Keratinocyte (primary cell): ENCODE results near the gene WDSUB1. TPM values are rescaled to one million over a fixed set of nuclear protein-coding genes. Genes with fewer than 3 reads are reported as not detected.

Experiments used
- DNase-seq: peaks from one replicate; pipeline ENCODE4 v3.0.0-alpha.2; 2011; ENCODE audit warnings: low read depth, missing footprints, low spot score
- FAIRE-seq: peaks from 2 replicates; lab custom pipeline; 2011; peaks lifted over from hg19 to GRCh38; lab: Jason Lieb, UNC
- H2AFZ ChIP-seq: 2 replicates; pipeline ENCODE4 v1.6.0; 2012; ENCODE audit warnings: low read length, control low read depth, inconsistent platforms; ENCODE audit not compliant: control insufficient read depth
- H3K27ac ChIP-seq: 2 replicates; pipeline ENCODE4 v1.5.1; 2011; ENCODE audit warnings: low read length; ENCODE audit not compliant: control insufficient read depth, insufficient read depth
- H3K27me3 ChIP-seq: 3 replicates; pipeline ENCODE4 v1.6.0; 2011; ENCODE audit warnings: low read length; ENCODE audit not compliant: control insufficient read depth, insufficient read depth; ENCODE audit errors: extremely low read depth
- H3K36me3 ChIP-seq, 2 experiments: 2 replicates in 1 of 2; 3 replicates in 1 of 2; pipeline ENCODE4 v1.5.1; 2011; ENCODE audit warnings: low read length in 2 of 2, mild to moderate bottlenecking in 1 of 2; ENCODE audit not compliant: control insufficient read depth in 2 of 2, insufficient read depth in 2 of 2; ENCODE audit errors: extremely low read depth in 1 of 2
- H3K4me1 ChIP-seq: 3 replicates; pipeline ENCODE4 v1.5.1; 2011; ENCODE audit warnings: low read length; ENCODE audit not compliant: control insufficient read depth, insufficient read depth; ENCODE audit errors: extremely low read depth
- H3K4me2 ChIP-seq: 3 replicates; pipeline ENCODE4 v1.6.0; 2011; ENCODE audit warnings: low read depth, low read length; ENCODE audit not compliant: control insufficient read depth, insufficient read depth; ENCODE audit errors: extremely low read depth
- H3K4me3 ChIP-seq, 3 experiments: fragments of 200-600 bp in 1 of 3; sonication (generic) in 1 of 3; 2 replicates in 2 of 3; 3 replicates in 1 of 3; pipeline ENCODE4 v1.5.1; 2011 to 2016; ENCODE audit warnings: low read length in 3 of 3, mild to moderate bottlenecking in 3 of 3, control low read depth in 2 of 3, inconsistent platforms in 1 of 3, low read depth in 1 of 3, mixed read lengths in 1 of 3, mixed run types in 1 of 3, moderate library complexity in 1 of 3; ENCODE audit not compliant: control insufficient read depth in 2 of 3, insufficient read depth in 2 of 3; ENCODE audit errors: extremely low read depth in 1 of 3
- H3K79me2 ChIP-seq: 2 replicates; pipeline ENCODE4 v1.6.0; 2012; ENCODE audit warnings: low read length; ENCODE audit not compliant: control insufficient read depth, insufficient read depth
- H3K9ac ChIP-seq: 3 replicates; pipeline ENCODE4 v1.6.0; 2011; ENCODE audit warnings: low read length; ENCODE audit not compliant: control insufficient read depth, insufficient read depth; ENCODE audit errors: extremely low read depth
- H3K9me1 ChIP-seq: 3 replicates; pipeline ENCODE4 v1.6.0; 2011; ENCODE audit warnings: low read length; ENCODE audit not compliant: control insufficient read depth, insufficient read depth; ENCODE audit errors: extremely low read depth
- H3K9me3 ChIP-seq: 2 replicates; pipeline ENCODE4 v1.5.1; 2012; ENCODE audit warnings: low read depth, low read length; ENCODE audit not compliant: control insufficient read depth
- H4K20me1 ChIP-seq: 3 replicates; pipeline ENCODE4 v1.6.0; 2011; ENCODE audit warnings: low read length; ENCODE audit not compliant: control insufficient read depth, insufficient read depth; ENCODE audit errors: extremely low read depth
- EZH2 ChIP-seq: IDR thresholded peaks from one replicate; pipeline ENCODE4 v1.6.1; 2012; ENCODE audit warnings: inconsistent platforms, mild to moderate bottlenecking, low read length, moderate library complexity
- dilution Hi-C: fragments of 300-500 bp; cut with MboI; formaldehyde crosslinking; loops from one replicate; pipeline ENCODE4 v1.7.0; 2020; ENCODE audit warnings: low sequenced_read_pairs; ENCODE audit not compliant: extremely low pct_ligation_motif_present
- polyA plus RNA-seq, 5 experiments: library from polyadenylated mRNA; depleted of rRNA in 3 of 5; stranded (reverse) in 3 of 5; stranded (forward) in 1 of 5; unstranded in 1 of 5; fragments of >200 nt; gene quantifications; 1 replicate in 1 of 5; 2 replicates in 3 of 5; 3 replicates in 1 of 5; pipeline versions ENCODE4 v1.2.1 to v1.2.3, GENCODE V29; 2011 to 2012; ENCODE audit warnings: missing spikeins in 2 of 5, low read depth in 1 of 5, low replicate concordance in 1 of 5
- TF ChIP-seq, protein P1 (sequence below), 3 experiments: IDR thresholded peaks in 1 of 3; conservative IDR thresholded peaks in 1 of 3; optimal IDR thresholded peaks in 1 of 3; 2 replicates in 2 of 3; 3 replicates in 1 of 3; pipeline versions ENCODE3 to v1.5.1; 2011; ENCODE audit warnings: low read length in 3 of 3, mild to moderate bottlenecking in 3 of 3, moderate library complexity in 2 of 3, control low read depth in 1 of 3, inconsistent platforms in 1 of 3; ENCODE audit not compliant: insufficient read depth in 2 of 3; ENCODE audit errors: extremely low read depth in 1 of 3

Gene WDSUB1
- polyA plus RNA-seq, 1 donor (not counting 4 experiments of a cell fraction or from before 2014, with no cell fraction given) = 4.0 TPM

DNA sequence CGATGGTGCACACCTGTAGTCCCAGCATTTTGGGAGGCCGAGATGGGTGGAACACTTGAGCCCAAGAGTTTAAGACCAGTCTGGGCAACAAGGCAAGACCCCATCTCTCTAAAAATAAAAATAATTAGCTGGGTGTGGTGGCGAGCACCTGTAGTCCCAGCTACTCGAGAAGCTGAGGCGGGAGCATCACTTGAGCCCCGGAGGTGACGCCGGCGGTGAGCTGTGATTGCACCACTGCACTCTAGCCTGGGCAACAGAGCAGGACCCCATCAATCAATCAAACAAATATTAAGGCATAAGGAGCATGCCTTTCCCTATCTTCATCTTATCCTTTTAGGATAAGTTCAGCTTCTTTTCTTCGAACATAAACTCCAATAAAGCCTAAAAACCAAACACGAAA, 1.1 kb downstream of the WDSUB1 start:
- dilution Hi-C loops = no loop called here
- H3K9ac ChIP-seq = peak overlapping the region; percentile 88
- DNase-seq = no peak

DNA sequence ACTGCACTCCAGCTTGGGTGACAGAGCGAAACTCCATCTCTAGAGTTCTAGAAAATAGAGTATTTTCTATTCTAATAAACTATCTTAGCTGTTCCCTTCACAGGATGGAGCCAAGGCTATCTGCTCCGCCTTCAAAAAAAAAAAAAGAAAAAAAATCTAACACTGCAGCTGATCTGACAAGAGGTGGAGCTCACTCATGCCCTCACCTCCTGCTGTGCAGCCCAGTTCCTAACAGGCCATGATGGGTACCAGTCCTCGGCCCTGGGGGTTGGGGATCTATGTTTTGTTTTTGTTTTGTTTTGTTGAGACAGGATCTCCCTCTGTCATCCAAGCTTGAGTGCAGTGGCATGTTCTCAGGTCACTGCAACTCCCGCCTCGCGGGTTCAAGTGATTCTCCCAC, 3.0 kb downstream of the WDSUB1 start:
- Histone ChIP-seq H3K79me2 (no peaks in the 10 kb centered on the region), H4K20me1 (no peaks in the 10 kb centered on the region), H3K36me3 (peaks cover 0 to 2% of the 10 kb centered on the region in 2 experiments), H2AFZ (no peak overlapping the region), H3K9me3 (no peaks in the 10 kb centered on the region), H3K9me1 (no peaks in the 10 kb centered on the region), H3K4me2 (no peak overlapping the region), H3K9ac (no peak overlapping the region), H3K4me3 (no peak overlapping the region), H3K4me1 (peaks cover 9% of the 10 kb centered on the region), H3K27me3 (no peaks in the 10 kb centered on the region), H3K27ac (no peak overlapping the region)
- FAIRE-seq (no peak), DNase-seq (no peak)
- no peak for TF ChIP-seq EZH2
- TF ChIP-seq, protein P1, sequence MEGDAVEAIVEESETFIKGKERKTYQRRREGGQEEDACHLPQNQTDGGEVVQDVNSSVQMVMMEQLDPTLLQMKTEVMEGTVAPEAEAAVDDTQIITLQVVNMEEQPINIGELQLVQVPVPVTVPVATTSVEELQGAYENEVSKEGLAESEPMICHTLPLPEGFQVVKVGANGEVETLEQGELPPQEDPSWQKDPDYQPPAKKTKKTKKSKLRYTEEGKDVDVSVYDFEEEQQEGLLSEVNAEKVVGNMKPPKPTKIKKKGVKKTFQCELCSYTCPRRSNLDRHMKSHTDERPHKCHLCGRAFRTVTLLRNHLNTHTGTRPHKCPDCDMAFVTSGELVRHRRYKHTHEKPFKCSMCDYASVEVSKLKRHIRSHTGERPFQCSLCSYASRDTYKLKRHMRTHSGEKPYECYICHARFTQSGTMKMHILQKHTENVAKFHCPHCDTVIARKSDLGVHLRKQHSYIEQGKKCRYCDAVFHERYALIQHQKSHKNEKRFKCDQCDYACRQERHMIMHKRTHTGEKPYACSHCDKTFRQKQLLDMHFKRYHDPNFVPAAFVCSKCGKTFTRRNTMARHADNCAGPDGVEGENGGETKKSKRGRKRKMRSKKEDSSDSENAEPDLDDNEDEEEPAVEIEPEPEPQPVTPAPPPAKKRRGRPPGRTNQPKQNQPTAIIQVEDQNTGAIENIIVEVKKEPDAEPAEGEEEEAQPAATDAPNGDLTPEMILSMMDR (optimal IDR thresholded peaks at IDR 0.05 in 1 of 3, IDR thresholded peaks at IDR 0.05 in 1 of 3, conservative IDR thresholded peaks at IDR 0.05 in 1 of 3; ENCODE audit: extremely low read depth in 1 of 3, insufficient read depth in 2 of 3, low read length in 3 of 3) = no peak
- dilution Hi-C loops = no loop called here

More for the DNA sequence above, 1.1 kb downstream of the WDSUB1 start:
- H4K20me1 ChIP-seq = no peaks in the 10 kb centered on the region
- TF ChIP-seq, protein P1 (optimal IDR thresholded peaks at IDR 0.05 in 1 of 3, IDR thresholded peaks at IDR 0.05 in 1 of 3, conservative IDR thresholded peaks at IDR 0.05 in 1 of 3; ENCODE audit: extremely low read depth in 1 of 3, insufficient read depth in 2 of 3, low read length in 3 of 3) = no peak
- TF ChIP-seq EZH2 = no peak
- peaks cover 0 to 2% of the 10 kb centered on the region in 2 experiments for H3K36me3 ChIP-seq
- FAIRE-seq = no peak
- H2AFZ ChIP-seq = no peak overlapping the region
- H3K4me1 ChIP-seq = peaks cover 13% of the 10 kb centered on the region
- H3K4me3 ChIP-seq = peak overlapping the region in 2 of 3 experiments; percentile 72 to 78
- no peaks in the 10 kb centered on the region for H3K9me1 ChIP-seq
- H3K27ac ChIP-seq = no peak overlapping the region
- H3K4me2 ChIP-seq = peak overlapping the region; percentile 84
- H3K9me3 ChIP-seq = no peaks in the 10 kb centered on the region
- H3K79me2 ChIP-seq = no peaks in the 10 kb centered on the region
- no peaks in the 10 kb centered on the region for H3K27me3 ChIP-seq
